HG03439 (cell line): ENCODE results near the gene EFCAB7.
"Not testable (repeated sequence)": the region's sequence is repeated elsewhere in the genome, so short reads cannot be mapped to it uniquely, and the experiment has no call there.

Experiments
- ATAC-seq: cut with Tn5 transposase; IDR thresholded peaks from one replicate; pipeline ENCODE4 v1.9.1; 2021; ENCODE audit warnings: mild to moderate bottlenecking, moderate library complexity; ENCODE audit not compliant: unreplicated experiment

Gene EFCAB7

DNA sequence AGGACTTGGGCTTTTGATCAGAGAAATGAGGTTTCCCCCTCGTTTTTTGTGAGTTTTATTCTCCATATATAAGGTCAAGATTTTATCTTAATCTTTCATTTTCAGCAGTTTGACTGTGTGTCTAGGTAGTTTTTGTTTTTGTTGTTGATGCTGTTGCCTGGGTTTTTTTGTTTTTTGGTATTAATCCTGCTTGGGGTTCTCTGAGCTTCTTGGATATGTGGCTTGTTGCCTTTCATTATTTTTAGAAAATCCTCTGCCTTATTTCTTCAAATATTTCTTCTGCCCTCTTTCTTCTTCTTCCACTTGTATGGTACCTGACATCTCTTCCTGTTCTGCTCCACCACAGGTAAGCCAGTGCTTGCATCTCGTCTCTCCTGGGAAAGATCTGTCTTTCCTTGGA is 25.0 kb downstream of the EFCAB7 start:
- no peak for ATAC-seq

DNA sequence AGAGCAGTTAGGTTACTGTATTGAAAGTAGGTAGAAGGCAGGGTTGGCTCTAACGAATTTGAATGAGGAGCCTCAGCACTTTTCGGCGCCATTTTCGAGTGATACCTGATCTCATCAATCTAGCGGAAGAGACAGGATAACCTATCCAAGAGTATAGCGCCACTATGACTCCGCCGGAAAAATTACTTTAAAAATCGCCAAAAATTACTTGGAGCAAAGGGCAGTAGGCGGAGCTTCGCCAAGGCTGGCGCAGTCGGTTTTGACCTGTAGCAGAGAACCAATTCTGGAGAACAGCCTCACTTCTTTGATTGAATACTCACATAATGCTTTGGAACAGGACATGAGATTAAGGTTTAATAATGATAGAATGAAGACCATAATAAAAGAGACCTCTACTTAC is 25.6 kb downstream of the EFCAB7 start:
- no peak for ATAC-seq

DNA sequence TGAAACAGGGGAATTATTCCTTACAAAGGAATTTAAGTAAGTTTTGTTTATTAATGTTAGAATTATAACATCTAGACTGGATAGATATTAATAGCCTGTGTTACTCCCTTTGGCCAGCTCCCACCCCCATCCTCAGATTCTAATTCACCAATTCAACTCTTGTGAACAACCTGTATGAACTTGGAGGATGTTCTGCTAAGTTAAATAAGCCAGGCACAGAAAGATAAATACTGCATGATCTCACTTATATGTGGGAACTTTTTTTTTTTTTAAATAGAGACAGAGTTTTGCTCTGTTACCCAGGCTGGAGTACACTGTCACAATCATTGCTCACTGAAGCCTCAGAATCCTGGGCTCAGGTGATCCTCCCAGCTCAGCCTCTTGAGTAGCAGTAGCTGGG is 32.2 kb downstream of the EFCAB7 start:
- ATAC-seq, result no peak

DNA sequence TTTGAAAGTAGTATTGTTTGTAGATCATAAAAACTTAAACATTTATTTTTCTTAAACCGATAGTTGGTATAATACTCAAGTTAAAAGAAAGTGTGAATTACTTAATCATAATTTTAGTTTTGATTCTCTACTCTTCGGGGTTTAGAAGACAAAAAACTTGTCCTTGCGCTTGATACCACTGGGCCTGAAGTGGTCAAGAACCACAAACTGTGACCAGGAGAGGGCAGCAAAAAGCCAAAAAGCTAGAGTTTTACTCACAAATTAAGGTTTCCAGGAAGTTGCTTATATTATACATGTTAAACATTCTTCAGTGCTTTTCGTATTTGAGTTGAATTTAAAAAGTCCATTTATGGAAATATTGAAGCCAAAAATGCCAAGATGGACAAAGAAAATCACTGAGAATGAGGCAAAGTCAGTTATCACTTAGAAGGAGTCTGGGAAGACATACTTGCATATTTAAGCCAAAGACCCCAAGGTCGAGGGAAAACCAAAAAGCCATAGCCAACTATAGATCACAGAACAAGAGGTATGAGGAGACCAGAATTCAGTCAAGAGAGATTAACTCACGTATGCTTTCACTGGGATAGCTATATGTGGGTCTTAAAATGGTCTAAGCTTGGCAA is 34.2 kb downstream of the EFCAB7 start:
- ATAC-seq, result no peak

DNA sequence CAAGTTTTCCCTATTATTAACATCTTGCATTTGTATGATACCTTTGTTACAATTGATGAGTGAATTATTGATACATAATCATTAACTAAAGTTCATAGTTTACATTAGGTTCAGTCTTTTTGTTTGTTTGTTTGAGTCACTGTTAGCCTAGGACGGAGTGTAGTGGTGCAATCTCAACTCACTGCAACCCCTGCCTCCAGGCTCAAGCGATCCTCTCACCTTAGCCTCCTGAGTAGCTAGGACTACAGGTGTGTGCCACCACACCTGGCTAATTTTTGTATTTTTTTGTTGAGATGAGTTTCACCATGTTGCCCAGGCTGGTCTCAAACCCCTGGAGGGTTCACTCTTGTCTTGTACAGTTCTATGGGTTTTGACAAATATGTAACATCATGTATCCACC is 36.0 kb downstream of the EFCAB7 start:
- ATAC-seq, result no peak

DNA sequence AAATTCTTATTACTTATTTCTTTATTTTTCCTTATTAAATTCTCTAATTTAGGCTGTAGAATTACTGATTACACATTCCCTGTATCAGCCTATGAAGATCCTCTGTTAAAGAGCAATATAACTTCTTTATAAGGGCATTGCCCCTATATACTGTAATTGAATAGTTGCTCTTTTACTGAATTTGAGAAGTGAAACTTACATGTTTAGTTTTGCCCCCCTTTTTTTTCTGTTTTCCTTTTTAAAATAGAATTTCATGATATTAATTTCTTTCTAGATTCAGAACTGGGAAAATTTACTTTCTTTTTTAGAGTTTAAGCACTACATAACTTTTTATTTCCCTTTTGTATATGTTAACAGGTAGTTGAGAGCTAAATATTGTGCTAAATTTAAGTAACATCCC is 40.4 kb downstream of the EFCAB7 start:
- no peak for ATAC-seq

DNA sequence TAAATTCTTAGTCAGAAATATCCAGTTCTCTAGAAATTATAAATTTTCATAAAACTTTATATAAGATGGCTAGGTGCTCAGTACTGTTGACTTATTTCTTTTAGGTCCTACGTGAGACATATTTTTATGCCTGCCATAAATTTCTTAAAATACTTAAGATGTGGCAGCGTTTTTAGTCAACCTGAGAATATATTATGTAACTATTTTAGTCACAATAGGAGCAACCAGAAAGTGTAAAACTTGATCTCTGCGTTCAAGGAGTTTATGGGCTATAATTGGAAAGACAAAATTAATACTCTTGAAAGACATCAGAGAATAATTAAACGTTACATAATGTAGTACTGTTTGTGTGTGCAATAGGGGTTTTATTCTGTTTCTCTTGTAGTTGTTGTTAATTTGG is 45.7 kb downstream of the EFCAB7 start:
- no peak for ATAC-seq

DNA sequence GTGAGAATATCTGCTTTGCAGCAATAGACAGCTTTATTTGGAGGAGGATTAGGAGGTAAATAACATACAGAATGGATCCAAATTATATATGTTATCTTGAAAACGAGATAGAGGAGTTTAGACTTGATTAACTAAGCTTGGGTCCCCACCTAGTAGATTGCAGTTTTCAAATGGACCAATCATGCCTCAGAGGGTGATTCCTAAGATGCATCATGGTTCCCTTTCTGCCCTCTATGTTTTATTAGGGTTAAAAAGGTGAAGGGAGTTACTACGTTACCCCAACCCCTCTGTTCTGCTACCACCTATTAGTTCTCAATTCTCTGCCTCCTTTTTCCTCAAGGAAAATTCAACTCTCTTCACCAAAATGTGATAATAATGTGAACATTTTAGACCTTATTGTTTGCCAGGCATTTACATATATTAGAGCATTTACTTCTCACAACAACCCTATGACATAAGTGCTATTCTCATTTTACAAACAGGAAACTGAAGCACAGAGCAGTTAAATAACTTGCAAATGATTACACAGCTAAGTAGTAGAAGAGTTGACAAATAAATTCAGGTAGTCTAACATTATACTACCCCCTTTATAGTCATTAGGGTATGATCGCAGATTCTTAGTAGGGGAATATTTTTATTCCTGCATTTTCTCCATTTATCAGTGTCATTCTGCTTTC is 46.5 kb downstream of the EFCAB7 start:
- no peak for ATAC-seq

DNA sequence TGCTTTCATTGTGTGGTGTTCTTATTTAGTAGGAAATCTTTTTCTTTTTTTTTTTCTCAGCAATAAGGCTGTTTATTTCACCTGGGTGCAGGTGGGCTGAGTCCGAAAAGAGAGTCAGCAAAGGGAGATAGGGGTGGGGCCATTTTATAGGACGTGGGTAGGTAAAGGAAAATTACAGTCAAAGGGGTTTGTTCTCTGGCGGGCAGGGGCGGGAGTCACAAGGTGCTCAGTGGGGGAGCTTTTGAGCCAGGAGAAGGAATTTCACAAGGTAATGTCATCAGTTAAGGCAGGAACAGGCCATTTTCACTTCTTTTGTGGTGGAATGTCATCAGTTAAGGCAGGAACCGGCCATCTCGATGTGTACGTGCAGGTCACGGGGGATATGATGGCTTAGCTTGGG is 49.4 kb downstream of the EFCAB7 start:
- ATAC-seq, result not testable (repeated sequence)

DNA sequence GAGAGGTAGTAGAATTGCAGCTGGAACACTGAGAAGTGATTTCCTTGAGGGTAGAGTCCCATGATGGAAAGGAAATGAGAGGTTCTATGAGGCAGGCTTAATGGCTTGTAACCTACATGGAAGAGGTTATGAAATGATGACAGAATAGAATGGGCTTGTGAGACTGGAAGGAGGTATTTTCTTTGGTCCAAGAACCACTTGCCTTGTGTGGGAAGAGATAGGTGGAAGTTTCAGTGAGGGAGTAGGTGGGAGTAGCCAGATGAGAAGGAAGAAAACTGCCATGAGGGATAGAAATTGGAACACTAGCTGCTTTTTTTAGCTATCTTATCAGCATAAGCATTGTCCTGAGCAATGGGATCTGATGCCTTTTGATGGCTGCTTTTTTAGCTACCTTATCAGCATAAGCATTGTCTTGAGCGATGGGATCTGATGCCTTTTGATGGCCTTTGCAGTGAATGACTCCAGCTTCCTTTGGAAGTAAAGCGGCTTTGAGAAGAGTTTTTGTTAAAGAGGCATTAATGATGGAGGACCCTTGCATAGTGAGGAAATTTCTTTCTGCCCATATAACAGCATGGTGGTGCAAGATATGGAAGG is 51.0 kb downstream of the EFCAB7 start:
- not testable (repeated sequence) for ATAC-seq

DNA sequence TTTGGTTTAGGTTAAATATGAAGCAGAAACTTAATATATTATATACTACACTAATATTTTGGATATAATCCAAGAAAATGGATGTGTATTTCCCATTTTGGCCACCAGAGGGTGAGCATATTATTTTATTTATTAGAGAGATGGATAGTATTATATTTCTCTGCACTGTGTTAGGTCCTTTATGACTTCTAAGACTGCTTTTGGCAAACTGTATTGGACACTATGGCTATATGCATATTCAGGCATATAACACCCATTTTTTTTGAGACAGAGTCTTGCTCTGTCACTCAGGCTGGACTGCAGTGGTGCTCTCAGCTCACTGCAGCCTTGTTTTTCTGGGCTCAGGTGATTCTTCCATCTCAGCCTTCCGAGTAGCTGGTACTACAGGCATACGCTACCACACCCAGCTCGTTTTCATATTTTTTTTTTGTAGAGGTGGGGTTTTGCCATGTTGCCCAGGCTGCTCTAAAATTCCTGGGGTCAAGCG is 52.1 kb downstream of the EFCAB7 start:
- no peak for ATAC-seq

DNA sequence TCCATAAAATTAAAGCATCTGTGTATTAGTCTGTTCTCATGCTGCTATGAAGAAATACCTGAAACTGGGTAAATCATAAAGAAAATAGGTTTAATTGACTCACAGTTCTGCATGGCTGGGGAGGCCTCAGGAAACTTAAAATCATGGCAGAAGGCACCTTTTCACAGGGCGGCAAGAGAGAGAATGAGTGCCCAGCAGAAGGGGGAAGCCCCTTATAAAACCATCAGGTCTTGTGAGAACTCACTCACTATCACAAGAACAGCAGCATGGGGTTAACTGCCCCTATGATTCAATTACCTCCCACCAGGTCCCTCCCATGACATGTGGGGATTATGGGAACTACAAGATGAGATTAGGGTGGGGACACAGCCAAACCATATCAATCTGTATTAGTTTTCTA is 63.0 kb downstream of the EFCAB7 start:
- ATAC-seq, result not testable (repeated sequence)

DNA sequence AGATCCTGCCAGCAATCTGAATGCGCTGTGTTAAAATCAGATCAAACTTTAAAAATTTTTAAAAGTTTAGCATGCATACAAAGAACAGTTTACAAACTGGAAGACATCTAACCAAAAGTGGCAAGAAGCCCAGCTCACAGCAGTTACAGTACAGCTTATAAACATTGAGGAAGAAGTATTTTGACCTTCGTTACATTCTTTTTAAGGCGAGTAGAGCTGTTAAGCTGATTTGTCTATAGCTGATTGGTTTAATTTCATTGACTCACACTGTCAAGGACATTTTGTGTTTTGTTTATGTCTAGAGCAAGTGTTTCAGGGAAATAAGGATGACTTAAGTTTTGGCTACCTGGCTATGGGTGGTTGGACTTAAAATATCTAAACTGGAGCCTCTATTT is 66.8 kb downstream of the EFCAB7 start:
- ATAC-seq, result no peak

DNA sequence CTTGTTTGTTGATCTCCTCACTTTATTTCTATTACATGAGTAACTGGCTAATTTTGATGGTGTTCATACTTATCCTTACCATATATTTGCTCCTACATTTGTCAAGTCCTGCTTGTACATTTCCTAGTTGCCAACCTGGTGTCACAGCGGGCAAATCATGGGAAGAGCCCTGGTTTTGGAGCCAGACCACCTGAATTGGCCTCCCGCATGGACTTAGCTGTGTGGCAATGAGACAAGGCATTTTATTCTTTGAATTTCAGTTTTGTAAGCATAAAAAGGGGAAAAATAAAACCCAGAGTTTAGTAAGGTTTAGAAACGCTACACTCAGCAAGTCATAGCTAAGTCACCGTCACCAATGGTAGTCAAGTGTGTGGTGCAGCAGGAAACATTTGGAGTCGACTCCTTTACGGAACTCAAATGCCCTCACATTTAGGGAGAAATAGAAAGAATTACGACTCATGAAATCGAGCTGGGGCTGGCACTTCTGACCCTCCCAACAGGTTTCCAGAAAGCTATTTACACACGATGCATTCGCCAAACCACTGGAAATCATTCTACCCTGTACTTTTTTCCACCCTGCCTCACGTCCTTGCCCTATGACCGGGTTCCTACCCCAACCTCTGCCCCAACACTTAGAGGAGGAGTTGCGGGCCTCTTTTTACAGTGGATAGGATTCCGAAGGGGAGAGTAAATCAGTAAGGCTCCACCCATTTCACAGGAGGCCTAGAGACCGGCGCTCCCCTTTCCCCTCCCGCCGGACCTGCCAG is 69.4 kb downstream of the EFCAB7 start:
- no peak for ATAC-seq

DNA sequence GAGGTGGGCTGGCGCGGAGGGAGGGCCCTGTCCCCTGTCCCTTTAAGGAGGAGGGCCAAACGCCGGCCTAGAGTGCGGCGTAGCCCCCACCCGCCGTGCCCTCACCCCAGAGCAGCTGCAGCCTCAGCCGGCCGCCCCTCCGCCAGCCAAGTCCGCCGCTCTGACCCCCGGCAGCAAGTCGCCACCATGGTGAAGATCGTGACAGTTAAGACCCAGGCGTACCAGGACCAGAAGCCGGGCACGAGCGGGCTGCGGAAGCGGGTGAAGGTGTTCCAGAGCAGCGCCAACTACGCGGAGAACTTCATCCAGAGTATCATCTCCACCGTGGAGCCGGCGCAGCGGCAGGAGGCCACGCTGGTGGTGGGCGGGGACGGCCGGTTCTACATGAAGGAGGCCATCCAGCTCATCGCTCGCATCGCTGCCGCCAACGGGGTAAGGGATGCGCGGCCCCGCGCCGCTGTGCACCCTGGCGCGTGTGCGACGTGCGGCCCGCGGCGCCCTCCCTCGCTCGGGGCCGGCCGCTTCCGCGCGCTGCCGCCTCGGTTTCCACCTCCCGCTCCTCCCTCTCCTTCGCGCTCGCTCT is 70.1 kb downstream of the EFCAB7 start, which contains the start of gene PGM1:
TSS of gene PGM1 (plus strand) at position 109 of the 583 bp plus-strand sequence. CDS start at position 187, 78 bp downstream.
- ATAC-seq, result peak; percentile 75

DNA sequence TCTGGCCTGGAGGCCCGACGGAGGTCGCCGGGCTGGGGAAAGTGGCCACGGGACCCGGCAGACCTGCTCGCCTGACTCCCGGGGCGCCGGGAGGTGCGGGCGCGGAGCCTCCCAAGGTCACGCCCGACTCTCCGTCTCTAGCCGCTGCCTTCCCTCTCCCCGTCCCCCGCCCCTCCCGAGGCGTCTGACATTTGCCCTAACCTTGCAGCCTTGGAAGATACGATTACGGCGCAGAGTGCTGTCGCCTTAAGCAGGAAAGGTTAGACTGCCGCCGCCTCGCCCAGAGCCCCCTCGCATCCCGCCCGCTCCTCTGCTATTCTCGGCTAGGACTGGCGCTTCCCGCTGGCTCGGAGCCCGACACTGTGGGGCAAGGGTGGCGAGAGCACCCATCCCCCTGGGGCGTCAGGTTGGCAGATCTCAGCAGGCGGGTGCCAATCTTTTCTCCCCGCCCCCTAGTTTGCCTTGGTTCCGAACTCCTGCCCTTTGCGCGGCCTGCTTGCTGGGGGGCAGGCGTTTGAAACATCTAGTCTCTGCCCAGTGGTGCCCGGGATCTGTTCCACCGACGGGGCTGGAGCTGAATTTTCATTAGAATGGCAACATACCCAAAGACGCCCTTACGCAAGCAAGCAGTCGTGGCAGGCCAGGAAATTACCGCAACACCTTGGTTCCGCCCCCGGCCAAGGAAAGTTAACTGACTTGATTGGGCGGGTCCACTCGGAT is 70.7 kb downstream of the EFCAB7 start:
- peak; percentile 58 for ATAC-seq

DNA sequence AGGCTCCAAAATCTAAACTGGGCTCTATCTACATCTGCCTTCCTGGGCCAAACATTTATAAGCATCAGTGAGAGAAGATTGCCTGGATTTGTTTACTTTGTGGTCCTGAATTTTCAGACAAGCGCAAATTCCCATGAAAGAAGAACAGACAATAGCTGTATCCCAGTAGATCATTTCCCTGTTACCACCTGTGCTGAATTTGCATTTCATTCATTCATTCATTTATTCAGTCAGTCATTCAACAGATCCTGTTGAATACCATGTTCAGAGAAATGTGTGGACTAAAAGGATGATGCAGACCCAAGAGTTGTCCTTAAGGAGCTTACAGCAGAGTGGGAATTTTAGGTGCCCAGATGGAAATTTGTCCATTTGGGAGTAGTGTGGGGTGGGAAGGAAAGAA is 72.1 kb downstream of the EFCAB7 start:
- no peak for ATAC-seq

DNA sequence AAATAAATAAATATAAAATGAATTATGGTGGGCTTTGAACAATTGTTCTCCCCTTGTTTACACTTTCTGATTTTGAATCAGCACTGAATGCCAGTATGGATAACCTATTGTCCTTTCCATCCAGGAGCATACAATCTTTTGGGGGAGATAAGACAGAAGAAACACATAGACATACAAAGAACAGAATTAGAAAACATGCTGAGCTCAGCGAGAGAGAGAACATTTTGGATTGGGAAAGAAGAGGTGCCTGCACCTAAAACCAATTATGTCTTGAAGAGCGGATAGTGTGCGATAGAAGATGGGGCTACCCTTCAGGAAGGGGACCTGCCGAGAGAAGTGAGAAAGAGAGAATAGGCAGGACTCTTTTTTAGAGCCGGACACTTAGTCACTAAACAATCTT is 76.5 kb downstream of the EFCAB7 start:
- no peak for ATAC-seq

DNA sequence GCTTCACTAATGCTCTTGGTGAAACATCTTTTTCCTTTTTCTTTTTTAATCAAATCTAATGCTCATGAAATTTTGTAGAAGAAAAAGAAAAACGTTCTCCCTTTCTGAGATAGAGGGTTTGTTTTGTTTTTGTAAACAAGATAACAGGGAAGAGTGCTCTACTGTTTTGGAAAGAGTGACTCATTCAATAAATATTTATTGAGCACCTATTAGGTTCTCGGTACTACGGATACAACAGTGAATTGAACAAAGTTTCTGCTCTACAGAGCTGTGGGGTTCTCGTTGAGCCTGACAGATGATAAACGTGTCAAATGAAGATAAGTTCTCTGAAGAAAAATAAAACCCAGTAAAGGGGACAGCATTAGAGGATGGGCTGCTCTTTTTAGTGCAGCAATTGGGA is 76.9 kb downstream of the EFCAB7 start:
- ATAC-seq, result no peak

DNA sequence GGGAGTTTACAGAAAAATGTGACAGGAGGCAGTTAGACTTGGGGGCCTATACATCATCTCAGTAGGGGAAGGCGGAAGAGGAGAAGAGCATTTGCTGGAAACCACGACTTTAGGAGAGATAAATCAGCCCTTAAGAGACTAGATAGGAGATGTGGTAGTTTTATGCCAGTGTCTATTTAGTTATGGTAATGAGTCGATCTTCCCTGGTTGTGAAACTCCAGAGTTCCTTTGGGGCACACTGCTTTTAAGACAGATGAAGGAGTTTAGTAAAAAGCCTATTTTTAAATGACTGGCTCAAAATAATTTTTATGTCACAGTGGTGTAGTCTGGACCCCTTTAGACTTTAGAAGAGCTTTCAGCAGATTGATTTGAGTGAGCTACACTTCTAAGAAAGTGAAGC is 77.7 kb downstream of the EFCAB7 start:
- ATAC-seq, result no peak
